ENCODE measurements around the gene RPAIN. TPM values are rescaled to one million over a fixed set of nuclear protein-coding genes. Genes with fewer than 3 reads are reported as not detected.

RPAIN gene
- total and polyA plus RNA-seq, 2 experiments from 2014 or later = 69.7 to 115 TPM

DNA sequence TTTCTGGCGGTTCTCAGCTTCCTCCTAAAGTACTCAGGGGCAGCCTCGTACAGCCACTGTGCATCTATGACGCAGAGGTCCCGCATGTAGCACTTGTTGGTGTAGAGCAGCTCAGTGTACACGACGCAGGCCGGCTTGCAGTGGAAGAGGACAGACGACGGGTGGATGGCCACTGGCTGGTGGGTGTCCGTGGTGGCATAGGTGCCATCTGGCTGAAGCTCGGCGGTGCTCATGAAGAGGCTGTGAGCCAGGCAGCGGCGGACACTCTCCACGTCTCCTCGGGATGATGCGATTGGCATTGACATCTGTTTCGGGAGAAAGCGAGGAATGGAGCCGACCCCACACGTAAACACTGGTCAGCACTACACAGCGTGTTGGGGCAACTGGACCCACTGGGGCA, 24.2 kb downstream of the RPAIN start (continued):
- TF ChIP-seq, protein P1, sequence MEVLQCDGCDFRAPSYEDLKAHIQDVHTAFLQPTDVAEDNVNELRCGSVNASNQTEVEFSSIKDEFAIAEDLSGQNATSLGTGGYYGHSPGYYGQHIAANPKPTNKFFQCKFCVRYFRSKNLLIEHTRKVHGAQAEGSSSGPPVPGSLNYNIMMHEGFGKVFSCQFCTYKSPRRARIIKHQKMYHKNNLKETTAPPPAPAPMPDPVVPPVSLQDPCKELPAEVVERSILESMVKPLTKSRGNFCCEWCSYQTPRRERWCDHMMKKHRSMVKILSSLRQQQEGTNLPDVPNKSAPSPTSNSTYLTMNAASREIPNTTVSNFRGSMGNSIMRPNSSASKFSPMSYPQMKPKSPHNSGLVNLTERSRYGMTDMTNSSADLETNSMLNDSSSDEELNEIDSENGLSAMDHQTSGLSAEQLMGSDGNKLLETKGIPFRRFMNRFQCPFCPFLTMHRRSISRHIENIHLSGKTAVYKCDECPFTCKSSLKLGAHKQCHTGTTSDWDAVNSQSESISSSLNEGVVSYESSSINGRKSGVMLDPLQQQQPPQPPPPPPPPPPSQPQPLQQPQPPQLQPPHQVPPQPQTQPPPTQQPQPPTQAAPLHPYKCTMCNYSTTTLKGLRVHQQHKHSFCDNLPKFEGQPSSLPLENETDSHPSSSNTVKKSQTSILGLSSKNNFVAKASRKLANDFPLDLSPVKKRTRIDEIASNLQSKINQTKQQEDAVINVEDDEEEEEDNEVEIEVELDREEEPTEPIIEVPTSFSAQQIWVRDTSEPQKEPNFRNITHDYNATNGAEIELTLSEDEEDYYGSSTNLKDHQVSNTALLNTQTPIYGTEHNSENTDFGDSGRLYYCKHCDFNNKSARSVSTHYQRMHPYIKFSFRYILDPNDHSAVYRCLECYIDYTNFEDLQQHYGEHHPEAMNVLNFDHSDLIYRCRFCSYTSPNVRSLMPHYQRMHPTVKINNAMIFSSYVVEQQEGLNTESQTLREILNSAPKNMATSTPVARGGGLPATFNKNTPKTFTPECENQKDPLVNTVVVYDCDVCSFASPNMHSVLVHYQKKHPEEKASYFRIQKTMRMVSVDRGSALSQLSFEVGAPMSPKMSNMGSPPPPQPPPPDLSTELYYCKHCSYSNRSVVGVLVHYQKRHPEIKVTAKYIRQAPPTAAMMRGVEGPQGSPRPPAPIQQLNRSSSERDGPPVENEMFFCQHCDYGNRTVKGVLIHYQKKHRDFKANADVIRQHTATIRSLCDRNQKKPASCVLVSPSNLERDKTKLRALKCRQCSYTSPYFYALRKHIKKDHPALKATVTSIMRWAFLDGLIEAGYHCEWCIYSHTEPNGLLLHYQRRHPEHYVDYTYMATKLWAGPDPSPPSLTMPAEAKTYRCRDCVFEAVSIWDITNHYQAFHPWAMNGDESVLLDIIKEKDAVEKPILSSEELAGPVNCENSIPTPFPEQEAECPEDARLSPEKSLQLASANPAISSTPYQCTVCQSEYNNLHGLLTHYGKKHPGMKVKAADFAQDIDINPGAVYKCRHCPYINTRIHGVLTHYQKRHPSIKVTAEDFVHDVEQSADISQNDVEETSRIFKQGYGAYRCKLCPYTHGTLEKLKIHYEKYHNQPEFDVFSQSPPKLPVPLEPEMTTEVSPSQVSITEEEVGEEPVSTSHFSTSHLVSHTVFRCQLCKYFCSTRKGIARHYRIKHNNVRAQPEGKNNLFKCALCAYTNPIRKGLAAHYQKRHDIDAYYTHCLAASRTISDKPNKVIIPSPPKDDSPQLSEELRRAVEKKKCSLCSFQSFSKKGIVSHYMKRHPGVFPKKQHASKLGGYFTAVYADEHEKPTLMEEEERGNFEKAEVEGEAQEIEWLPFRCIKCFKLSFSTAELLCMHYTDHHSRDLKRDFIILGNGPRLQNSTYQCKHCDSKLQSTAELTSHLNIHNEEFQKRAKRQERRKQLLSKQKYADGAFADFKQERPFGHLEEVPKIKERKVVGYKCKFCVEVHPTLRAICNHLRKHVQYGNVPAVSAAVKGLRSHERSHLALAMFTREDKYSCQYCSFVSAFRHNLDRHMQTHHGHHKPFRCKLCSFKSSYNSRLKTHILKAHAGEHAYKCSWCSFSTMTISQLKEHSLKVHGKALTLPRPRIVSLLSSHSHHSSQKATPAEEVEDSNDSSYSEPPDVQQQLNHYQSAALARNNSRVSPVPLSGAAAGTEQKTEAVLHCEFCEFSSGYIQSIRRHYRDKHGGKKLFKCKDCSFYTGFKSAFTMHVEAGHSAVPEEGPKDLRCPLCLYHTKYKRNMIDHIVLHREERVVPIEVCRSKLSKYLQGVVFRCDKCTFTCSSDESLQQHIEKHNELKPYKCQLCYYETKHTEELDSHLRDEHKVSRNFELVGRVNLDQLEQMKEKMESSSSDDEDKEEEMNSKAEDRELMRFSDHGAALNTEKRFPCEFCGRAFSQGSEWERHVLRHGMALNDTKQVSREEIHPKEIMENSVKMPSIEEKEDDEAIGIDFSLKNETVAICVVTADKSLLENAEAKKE (CRISPR knock-in tag; IDR thresholded peaks at IDR 0.05) = no peak
- TF ChIP-seq, protein P2, sequence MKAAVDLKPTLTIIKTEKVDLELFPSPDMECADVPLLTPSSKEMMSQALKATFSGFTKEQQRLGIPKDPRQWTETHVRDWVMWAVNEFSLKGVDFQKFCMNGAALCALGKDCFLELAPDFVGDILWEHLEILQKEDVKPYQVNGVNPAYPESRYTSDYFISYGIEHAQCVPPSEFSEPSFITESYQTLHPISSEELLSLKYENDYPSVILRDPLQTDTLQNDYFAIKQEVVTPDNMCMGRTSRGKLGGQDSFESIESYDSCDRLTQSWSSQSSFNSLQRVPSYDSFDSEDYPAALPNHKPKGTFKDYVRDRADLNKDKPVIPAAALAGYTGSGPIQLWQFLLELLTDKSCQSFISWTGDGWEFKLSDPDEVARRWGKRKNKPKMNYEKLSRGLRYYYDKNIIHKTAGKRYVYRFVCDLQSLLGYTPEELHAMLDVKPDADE (IDR thresholded peaks at IDR 0.05) = no peak
- TF ChIP-seq STAT1 (IDR thresholded peaks at IDR 0.05; ENCODE audit: unreplicated experiment) = no peak

DNA sequence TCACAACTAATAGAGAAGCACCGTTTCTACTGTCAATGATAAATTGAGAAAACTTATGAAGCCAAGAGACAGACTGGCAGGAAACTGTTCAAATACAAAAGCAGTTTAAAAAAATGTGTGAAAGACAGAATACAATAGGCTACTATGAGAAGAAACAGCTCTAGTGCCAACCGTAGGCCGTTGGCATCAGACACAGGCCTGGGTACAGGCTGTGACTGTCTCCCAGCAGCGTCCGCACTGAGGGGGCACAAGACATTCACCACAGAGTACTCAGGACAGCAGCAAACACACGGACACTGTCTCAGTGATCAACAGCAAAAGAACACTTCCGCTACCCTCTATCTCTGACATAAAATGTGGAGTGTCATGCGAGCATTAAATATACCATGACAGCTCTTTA, 26.8 kb downstream of the RPAIN start:
- Histone ChIP-seq H2AFZ (no peak overlapping the region), H3K4me3 (no peak overlapping the region), H3K36me3 (ENCODE audit: insufficient read depth) (peaks cover 65% of the 10 kb centered on the region), H3K79me2 (replicated peaks; ENCODE audit: insufficient read depth) (peaks cover 9% of the 10 kb centered on the region; the same call in 1 of the 2 replicates), H3K4me2 (no peak overlapping the region), H3F3A (replicated peaks; ENCODE audit: low read depth) (no peaks in the 10 kb centered on the region), H3K27me3 (ENCODE audit: insufficient read depth) (no peaks in the 10 kb centered on the region), H3K4me1 (ENCODE audit: insufficient read depth) (no peaks in the 10 kb centered on the region), H3K27ac (ENCODE audit: low read depth) (no peak overlapping the region), H3K9me2 (ENCODE audit: insufficient read depth) (no peaks in the 10 kb centered on the region), H4K20me1 (replicated peaks; ENCODE audit: insufficient read depth) (peaks cover 20% of the 10 kb centered on the region)
- no peak for DNase-seq (ENCODE audit: low spot score)
- Mint-ChIP-seq H3K4me1 (no peaks in the 10 kb centered on the region), H3K9me3 (no peaks in the 10 kb centered on the region), H3K27me3 (ENCODE audit: insufficient read depth, low read depth, poor library complexity) (no peaks in the 10 kb centered on the region), H3K36me3 (ENCODE audit: low read depth) (peaks cover 88% of the 10 kb centered on the region), H3K27ac (no peak overlapping the region), H3K4me3 (no peak overlapping the region)
- no peak for TF ChIP-seq ZNF331 (CRISPR knock-in tag; IDR thresholded peaks at IDR 0.05; ENCODE audit: low read depth)
- TF ChIP-seq, protein P1 (CRISPR knock-in tag; IDR thresholded peaks at IDR 0.05) = no peak
- TF ChIP-seq POLR2AphosphoS5 (IDR thresholded peaks at IDR 0.05; ENCODE audit: low read depth) = no peak
- TF ChIP-seq JUNB (IDR thresholded peaks at IDR 0.05; ENCODE audit: unreplicated experiment) = no peak
- TF ChIP-seq, protein P2 (IDR thresholded peaks at IDR 0.05) = no peak
- no peak for ATAC-seq
